ENCODE results near the gene EYS.
"Not testable (repeated sequence)": the region's sequence is repeated elsewhere in the genome, so short reads cannot be mapped to it uniquely, and the experiment has no call there.

Gene EYS

DNA sequence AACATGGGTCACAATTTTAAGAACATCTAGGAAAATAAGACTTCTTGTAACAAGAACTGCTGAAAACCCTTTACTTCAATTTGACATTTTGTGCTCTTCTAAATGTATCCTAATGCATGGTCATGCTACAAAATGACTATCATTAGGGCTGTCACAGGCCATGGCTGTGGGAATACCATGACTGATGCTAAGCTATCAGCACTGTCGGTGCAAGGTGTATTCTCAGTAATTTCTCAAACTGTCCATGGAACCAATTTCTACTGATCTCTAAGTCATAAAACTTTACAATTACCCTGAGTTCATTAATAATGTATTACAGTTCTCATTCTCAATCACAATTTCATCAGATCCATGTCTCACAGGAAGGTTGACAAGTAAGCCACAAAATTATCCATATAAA is 625.3 kb downstream of the EYS start:
- no peak for DNase-seq (ENCODE audit: low spot score)

DNA sequence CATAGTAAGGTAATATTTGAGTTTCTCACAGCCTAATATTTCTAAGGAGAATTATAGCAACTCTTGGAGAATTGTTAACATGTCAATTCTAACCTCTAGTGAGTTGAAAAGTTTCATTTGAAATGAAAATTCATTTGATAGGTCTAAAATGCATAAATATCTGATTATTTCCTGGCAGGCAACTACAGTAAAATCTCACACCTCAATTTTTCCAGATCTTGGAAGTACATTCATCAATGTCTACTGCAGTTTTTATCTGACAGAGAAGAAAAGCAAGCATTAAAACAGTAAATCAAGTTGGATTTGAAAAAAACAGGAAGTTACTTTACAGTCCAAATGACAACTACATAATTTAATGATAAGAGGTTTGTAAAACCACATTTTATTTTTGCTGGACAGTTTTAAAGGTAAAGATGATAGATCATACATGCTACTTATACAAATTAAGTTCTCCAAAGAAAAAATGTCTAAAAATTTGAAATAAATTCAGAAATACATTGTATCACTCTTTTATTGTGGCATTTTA is 631.3 kb downstream of the EYS start:
- DNase-seq (ENCODE audit: low spot score): no peak

DNA sequence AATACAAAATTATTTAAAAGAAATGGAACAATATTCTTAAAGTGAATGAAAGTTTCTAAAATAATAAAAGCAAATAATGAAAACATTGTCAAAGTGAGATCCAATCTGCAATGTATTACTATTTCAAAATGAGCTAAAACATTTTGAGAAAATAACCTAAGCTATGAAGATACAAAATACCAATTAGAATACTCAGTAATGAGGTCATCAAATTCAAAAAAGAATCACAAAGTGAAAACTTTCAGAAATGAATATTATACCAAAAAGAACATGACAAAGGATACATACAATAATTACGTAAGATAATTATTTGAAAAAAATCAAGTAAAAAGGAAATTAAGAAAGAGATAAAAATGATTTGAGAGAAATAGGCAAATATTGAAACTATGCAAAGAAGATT is 634.5 kb downstream of the EYS start:
- no peak for DNase-seq (ENCODE audit: low spot score)

DNA sequence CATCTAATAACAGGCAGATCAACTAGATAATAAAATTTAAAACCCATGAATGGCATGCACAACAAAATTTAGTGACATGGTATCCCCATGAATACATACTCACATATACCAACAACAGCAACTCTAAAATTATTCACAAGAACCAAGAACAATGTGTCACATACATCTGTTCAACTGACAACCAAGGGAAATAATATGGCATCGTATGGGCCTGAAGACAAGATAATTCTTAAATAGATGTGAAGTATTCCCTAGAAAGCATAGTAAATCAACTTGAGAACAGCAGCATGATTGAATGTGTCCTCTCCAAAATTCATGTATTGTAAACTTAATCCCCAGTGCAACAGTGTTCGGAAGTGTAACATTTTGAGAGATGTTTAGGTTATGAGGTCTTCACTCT is 635.5 kb downstream of the EYS start:
- no peak for DNase-seq (ENCODE audit: low spot score)

DNA sequence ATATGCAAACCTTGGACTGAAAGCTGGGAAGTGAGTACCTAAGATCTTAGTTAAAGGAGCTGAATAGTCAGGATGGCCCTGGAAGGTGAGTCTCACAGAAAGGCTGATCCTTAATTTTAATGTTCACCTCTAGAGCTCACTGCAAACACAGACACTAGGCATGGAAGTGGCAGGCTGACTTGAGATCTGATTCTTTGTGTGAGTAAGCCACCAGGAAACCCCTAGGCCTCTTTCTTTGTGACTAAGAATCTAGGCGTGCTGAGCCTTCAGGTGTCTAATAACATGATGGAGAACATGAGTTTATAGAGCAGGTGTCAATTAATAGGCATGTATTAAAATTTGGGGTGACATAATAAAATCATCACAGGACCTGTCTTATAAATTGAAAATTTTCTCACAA is 642.2 kb downstream of the EYS start:
- no peak for DNase-seq (ENCODE audit: low spot score)

DNA sequence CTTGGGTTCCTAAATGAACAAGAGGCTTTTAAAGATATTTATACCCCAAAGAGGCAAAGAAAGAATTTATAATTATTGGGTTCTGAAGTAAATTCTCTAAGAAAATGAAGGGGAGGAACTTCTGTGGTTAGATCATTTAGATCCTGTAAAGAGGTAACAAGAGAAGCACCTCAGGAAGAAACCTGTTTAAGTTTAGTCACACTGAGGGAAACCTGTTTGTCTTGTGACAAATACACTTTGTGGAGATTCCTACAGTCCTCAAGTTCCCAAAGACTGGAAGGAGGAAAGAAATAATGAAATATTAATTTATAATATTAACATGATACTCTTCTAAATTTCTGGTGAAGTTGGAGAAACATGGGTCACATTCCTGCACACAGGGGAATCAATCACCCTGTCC is 647.5 kb downstream of the EYS start:
- DNase-seq (ENCODE audit: low spot score): no peak

DNA sequence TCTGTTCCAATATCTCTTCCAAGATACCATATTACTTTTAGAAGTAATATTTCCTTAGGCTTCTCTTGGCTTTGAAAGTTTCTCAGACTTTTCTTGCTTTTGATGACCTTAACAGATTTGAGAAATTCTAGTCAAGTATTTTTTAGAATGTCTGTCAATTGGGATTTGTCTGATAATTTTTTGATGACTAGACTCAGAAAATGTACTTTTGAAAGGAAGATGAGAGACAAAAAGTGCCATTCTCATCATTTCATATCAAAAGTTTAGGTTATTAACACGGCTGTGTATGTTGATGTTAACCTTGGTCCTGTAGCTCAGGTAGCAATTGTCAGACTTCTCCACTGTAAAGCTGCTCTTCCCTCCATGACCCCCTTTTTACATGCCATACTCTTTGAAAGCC is 651.5 kb downstream of the EYS start:
- DNase-seq (ENCODE audit: low spot score): no peak

DNA sequence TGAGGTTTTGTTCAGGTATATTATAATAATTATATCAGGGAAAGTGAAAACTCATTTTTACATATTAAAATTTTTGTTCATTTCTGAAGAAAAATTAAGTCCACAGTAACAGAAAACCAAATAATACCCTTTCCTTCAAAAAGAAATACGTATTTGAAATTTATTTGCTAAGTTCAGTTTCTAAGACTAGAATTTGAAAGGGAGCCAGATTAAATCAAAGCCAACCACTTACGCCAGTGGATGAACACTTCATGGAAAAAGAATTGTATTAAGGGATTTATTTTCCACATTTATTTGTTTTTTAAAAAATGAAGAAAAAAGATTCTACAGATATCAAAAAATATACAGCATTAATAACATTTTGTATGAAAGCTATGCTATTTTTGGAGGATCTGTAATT is 654.4 kb downstream of the EYS start:
- DNase-seq (ENCODE audit: low spot score): no peak

DNA sequence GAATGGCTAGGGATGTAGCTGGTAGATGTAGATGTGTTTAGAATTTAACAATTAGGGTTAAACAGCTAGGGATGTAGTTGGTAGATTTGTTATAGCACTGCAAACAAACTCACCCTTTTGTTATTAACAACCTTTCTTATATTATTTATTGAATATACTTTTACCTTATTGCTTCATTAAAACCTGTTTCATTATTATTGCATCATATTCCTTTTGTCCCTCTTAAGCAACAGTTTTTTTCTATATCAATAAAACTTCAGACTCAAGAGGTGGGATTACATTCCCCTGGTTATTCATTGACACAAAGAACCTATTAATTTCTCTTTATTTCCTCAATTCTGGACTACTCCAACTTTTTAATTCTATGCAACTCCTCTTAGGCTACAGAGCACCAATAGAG is 661.2 kb downstream of the EYS start:
- no peak for DNase-seq (ENCODE audit: low spot score)

DNA sequence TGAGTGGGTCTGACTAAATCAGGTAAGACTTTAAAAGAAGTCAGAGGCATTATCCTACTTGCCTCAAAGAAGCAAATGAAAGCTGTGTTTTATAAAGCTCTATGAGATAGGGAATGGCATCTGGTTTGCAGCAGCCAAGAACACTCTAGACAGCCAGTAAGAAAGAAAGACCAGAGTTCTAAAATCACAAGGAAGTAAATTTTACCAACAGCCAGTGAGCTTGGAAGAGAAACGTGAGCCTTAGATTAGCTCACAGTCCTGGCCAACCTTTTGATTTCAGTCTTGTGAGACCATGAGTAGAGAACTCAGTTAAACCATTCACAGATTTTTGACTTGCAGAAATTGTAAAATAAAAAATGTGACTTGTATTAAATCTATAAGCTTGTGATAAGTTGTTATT is 693.0 kb downstream of the EYS start:
- no peak for DNase-seq (ENCODE audit: low spot score)

DNA sequence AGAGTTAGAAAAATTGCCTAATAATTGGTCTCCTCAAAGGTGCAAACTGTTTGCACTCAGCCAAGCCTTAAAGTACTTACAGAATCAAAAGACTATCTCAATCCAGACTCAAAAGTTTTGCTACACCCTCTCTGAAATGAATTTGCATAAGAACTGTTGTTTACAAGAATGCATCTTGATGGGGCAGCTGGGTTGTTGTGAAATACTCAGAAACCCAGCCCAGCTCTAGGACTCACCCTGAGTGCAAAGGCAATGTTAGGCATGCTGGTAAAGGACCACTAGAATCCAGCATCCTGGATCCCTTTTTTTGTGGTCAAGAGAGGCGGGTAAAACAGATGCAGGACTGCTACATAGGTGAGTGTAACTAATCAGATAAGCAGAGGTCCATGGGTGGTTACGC is 700.2 kb downstream of the EYS start:
- DNase-seq (ENCODE audit: low spot score): no peak

DNA sequence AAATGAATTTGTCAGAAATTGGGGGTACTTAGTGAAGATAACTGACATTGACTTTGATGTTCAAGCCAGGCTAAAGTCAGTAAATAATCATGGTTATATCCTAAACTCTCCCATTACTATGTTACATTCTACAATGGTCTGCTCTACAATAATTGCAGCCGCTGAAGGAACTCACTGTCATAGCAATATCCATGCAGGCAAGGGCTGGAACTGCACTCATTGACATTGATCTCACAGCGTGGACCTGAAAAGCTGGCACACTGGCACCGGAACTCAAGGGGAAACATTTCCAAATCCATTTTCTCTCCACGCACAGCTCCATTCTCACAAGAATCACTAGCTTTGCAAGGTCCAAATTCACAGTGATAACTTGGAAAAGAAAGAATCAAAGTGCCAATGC is 702.7 kb downstream of the EYS start:
- no peak for DNase-seq (ENCODE audit: low spot score)

DNA sequence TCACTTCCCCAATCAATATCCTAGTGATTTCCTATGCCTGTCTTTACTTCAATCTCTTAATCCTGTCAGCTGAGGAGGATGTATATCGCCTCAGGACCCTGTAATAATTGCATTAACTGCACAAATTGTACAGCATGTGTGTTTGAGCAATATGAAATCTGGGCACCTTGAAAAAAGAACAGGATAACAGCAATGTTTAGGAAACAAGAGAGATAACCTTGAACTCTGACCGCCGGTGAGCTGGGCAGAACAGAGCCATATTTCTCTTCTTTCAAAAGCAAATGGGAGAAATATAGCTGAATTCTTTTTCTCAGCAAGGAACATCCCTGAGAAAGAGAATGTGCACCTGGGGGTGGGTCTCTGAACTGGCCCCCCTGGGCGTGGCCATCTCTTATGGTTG is 704.1 kb downstream of the EYS start:
- DNase-seq (ENCODE audit: low spot score): not testable (repeated sequence)

DNA sequence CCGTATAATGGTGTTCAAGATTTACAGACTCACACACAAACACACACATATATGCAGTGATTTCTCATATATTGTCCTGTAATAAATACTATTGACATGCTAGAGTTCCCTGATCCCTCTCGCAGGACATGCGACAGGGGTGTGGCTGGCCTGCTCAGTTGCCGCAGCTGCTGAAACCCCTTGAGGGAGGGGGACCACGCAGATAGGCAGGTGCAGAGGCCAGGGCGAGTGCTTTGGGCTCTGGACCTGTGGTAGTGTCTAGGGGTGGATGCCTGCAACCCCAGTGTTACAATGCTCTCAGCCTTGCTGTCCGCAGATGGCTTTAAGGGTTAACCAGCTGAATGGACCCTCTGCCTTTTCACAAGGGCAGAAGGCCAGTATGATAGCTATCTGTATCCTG is 706.2 kb downstream of the EYS start:
- DNase-seq (ENCODE audit: low spot score): no peak

DNA sequence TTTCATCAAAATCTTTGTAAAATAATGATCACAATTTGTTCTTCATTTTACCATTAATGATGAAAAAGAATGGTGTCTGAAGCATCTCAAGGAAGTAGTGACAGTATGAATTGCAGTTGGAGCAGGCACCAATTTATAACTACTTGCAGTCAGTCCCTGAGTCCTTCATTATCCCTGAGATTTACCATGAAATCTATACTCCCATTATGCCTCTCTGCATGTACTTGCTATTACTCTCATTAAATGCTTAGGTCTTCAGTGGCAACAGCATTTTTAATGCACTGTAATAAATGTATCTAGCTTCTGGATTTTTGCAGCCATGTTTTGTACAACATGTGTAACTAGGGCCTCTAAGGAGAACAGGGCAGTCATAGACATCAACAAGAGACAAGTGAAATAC is 708.8 kb downstream of the EYS start:
- DNase-seq (ENCODE audit: low spot score): no peak

DNA sequence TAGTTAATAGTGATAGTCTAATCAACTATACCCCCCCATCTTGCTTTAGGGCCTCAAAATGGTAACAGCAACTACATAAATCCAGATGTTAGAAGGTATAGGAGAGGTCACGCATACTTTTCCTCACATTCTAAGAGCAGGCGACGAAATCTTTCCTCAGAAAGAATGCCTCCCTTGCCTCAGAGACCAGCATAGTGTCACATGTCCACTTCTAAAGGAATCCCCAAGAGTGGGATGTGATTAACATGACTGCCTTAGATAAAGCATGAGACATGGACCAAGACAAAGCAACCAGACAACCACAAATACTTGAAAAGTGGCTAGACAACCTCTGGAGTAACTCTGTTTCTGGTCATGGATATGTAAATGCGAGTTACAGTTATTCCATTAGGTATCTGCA is 710.7 kb downstream of the EYS start:
- no peak for DNase-seq (ENCODE audit: low spot score)

DNA sequence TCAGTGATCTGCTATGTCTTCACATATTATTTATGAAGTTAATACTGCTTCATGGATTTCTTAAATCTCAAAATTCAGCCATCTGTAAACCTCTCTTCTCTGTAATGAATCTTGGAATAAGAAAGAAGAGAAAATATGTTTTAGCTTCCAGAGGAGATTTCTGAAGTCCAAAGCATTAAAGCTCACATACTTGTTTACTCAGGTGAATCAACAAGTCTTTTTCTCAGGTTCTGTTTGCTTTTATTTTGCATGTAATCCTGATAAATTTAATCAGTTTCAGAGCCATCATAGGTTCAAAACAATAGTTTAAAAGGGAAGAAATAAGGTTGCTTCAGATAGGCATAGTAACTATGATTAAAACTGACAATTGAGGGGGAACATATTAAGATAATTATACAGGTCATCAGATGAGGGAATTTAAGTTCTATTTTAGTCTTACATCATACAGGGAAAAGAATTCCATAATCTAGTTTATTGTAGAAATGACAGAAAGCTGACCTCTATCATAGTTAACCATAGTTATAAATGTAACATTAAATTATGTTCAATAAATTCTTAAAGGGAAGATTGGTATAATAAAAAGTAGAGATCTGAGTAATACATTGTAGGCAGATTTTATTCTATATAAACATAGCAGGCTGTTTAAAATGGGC is 716.2 kb downstream of the EYS start:
- DNase-seq (ENCODE audit: low spot score): no peak

DNA sequence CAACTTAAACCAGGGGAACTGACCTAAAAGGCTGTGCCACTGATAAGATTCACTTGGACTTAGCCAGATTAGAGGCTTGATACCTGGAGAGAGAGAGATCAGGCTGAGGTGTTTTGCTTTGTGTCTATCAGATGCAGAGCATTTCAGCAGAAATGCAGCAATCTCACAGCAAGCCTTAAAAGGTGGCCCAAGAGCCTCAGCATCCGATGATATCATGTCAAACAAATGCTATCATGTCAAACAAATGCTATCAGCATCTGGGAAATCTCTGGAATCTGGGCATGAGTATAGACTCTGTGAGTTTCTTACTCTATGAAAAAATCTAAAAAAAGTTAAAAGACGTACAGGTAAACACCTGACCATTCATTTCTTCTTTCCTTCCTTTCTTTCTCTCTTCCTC is 718.9 kb downstream of the EYS start:
- DNase-seq (ENCODE audit: low spot score): no peak

DNA sequence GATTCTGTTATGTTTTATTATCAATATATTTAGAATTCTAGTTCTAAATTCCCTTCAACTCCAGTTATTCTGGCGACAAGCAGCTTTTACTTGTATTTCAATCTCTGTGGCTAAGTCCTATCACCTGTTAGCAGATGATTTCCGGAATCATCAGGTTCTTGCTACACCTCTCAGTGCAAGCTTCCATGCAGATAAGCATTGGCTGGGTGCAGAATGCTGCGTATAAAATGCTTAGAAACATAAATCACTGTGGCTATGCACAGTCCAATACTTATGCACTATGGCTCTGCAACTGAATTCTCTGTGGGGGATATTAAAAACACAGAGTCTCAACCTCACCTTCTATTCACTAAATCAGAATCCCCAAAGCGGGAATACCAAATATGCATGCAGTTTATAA is 720.0 kb downstream of the EYS start:
- DNase-seq (ENCODE audit: low spot score): no peak

DNA sequence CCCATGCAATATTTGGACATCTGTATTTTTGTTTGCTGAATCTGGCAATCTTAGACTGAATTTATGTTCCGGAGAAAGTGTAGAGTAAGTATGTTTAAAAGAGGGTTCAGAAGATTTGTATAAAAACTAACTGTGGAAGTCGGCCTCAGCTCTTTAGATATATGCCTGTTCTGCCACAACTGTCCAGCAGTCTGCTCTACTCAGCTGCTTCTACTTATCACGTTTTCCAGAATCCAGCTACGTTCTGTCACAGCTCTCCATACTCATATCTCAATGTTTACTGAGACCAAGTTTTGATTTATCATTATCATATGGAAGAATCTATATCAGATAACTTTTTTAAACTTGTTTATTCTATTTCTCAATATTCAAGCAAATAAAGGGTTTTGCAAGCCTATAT is 721.3 kb downstream of the EYS start:
- DNase-seq (ENCODE audit: low spot score): no peak

DNA sequence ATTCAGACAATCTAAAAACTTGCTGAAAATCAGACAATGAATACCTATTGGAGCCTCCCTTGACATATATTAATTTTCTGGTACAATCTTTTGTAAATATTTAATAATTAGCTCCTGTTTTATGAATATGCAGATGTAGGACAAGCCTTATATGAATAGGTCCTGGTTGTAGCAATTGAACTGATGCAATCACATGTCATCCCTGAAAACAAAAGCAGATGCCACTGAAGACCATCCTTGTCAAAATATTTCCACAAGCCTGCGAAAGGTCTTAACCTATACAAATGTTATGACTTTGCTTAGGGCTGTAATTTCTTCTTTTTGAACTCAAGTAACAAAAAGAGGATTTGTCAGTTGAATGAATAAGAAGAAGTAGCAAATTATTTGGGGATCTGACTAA is 722.1 kb downstream of the EYS start:
- no peak for DNase-seq (ENCODE audit: low spot score)

DNA sequence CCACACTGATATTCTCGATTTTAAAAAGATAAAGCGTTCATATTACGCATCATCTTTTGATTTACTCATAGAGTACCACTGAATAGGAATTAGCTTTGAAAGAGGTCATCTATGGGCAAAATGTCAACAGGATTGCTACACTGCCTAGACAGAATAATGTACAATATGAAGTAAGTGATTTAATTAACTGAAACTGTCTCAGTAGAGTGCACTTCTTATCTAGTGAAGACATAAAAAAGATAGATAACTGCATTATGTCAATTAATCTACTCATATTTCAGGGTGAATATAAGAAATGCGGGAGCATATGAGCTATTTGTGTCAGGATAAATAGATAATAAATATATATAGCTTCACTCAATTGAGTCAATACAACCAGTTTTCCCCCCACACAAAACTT is 723.9 kb downstream of the EYS start:
- DNase-seq (ENCODE audit: low spot score): no peak

DNA sequence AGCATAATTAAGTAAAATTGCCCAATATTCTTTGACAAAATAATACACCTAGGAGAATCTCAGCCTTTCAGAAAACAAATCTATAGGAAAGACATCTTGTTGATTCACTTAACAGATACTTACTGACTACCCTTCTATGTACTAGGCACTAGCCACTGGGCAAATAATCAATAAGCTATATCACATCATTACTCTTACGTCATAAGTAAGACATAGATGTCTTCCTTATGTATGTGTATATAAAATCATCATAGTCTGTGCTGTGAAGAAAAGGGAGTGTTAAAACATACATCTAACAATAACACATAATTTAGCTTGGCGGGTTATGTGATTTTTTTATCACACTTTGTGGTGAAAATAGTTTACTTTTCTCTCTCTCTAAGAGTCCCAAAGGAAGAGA is 733.9 kb downstream of the EYS start:
- no peak for DNase-seq (ENCODE audit: low spot score)

DNA sequence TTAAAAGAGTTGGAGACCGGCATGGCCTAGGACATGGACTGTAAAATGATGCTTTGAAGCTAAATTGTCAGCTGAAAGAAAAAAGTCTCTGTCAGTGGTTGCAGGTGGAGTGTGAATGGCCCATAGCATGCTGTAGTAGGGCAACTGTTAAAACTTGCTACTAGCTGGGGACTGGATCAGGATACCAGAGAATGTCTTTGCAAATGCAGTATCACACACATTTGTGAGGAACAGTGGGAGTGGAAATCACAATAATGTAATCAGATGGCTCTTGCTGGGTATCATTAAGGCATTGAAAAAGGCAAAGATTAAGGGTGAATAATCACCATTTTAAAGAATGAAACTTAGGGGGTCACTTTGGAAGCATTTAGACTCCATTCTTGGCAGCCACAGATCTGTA is 737.9 kb downstream of the EYS start:
- no peak for DNase-seq (ENCODE audit: low spot score)

DNA sequence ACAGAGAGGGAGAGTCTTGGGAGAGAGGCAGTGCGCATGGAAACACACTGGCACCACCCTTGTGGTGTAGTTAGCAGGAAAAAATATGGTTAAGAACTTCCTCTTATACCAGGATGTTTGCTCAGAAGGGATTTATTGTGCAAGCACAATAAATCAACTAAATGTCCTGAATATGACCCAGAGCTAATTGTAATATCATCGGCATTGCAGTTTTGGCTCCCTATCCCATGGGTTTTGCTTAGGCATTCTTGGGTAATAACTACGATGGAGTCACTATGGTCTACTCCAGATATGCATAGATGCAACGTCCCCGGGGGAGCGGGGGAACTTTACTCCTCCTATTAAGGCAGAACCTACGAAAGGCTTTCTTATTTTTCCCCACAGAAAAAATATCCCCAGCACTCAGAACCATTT is 751.6 kb downstream of the EYS start:
- DNase-seq (ENCODE audit: low spot score): no peak

All from AG08395 (cell line).